Trophoblast cell (in vitro differentiated cells and primary cell): Measurements from ENCODE around the gene E4F1.
"Not testable (repeated sequence)": the region's sequence is repeated elsewhere in the genome, so short reads cannot be mapped to it uniquely, and the experiment has no call there.

Source experiments
- DNase-seq, 2 donors: peaks; one replicate each; pipeline ENCODE4 v3.0.0-alpha.2; 2016
- H2AFZ ChIP-seq: 2 replicates; pipeline ENCODE4 v1.6.1; 2013; ENCODE audit warnings: low read length, moderate library complexity, mild to moderate bottlenecking; ENCODE audit not compliant: insufficient read depth, poor library complexity
- H2AK5ac ChIP-seq: 2 replicates; pipeline ENCODE4 v1.6.1; 2013; ENCODE audit warnings: mild to moderate bottlenecking, low read length
- H2BK120ac ChIP-seq: 2 replicates; pipeline ENCODE4 v1.6.1; 2013; ENCODE audit warnings: low read length, mild to moderate bottlenecking, moderate library complexity; ENCODE audit not compliant: insufficient read depth, poor library complexity
- H2BK12ac ChIP-seq: 2 replicates; pipeline ENCODE4 v1.6.1; 2013; ENCODE audit warnings: mild to moderate bottlenecking, low read length, moderate library complexity
- H2BK5ac ChIP-seq: 2 replicates; pipeline ENCODE4 v1.6.1; 2013; ENCODE audit warnings: low read length, low read depth, moderate library complexity, mild to moderate bottlenecking; ENCODE audit not compliant: poor library complexity
- H3K14ac ChIP-seq: 2 replicates; pipeline ENCODE4 v1.6.1; 2013; ENCODE audit warnings: mild to moderate bottlenecking, low read length
- H3K18ac ChIP-seq: 2 replicates; pipeline ENCODE4 v1.6.1; 2013; ENCODE audit warnings: mild to moderate bottlenecking, low read length
- H3K23ac ChIP-seq: 2 replicates; pipeline ENCODE4 v1.6.1; 2013; ENCODE audit warnings: low read length
- H3K27ac ChIP-seq: 2 replicates; pipeline ENCODE4 v1.5.1; 2013; ENCODE audit warnings: low read depth, mild to moderate bottlenecking, inconsistent platforms, low read length, moderate library complexity
- H3K27me3 ChIP-seq: 2 replicates; pipeline ENCODE4 v1.6.1; 2013; ENCODE audit warnings: inconsistent platforms, mild to moderate bottlenecking, low read length, moderate library complexity; ENCODE audit not compliant: insufficient read depth
- H3K36me3 ChIP-seq, 2 experiments: 1 replicate in 1 of 2; 2 replicates in 1 of 2; pipeline ENCODE4 v1.6.1; 2013; ENCODE audit warnings: low read length in 2 of 2, mild to moderate bottlenecking in 2 of 2, moderate library complexity in 1 of 2; ENCODE audit not compliant: insufficient read depth in 2 of 2, control insufficient read depth in 1 of 2
- H3K4ac ChIP-seq: 2 replicates; pipeline ENCODE4 v1.6.1; 2013; ENCODE audit warnings: low read depth, mild to moderate bottlenecking, low read length, moderate library complexity
- H3K4me1 ChIP-seq, 2 experiments: 1 replicate in 1 of 2; 2 replicates in 1 of 2; pipeline ENCODE4 v1.6.1; 2013; ENCODE audit warnings: low read length in 2 of 2, mild to moderate bottlenecking in 2 of 2, moderate library complexity in 1 of 2; ENCODE audit not compliant: insufficient read depth in 2 of 2, control insufficient read depth in 1 of 2
- H3K4me2 ChIP-seq: 2 replicates; pipeline ENCODE4 v1.6.1; 2013; ENCODE audit warnings: inconsistent platforms, mild to moderate bottlenecking, low read length, moderate library complexity
- H3K4me3 ChIP-seq: 2 replicates; pipeline ENCODE4 v1.5.1; 2013; ENCODE audit warnings: mild to moderate bottlenecking, low read depth, low read length, inconsistent platforms
- H3K79me1 ChIP-seq: one replicate; pipeline ENCODE4 v1.6.1; 2013; ENCODE audit warnings: low read length
- H3K79me2 ChIP-seq: 2 replicates; pipeline ENCODE4 v1.6.1; 2013; ENCODE audit warnings: low read length, mild to moderate bottlenecking; ENCODE audit not compliant: control insufficient read depth, insufficient read depth, poor library complexity
- H3K9ac ChIP-seq: 2 replicates; pipeline ENCODE4 v1.6.1; 2013; ENCODE audit warnings: mild to moderate bottlenecking, low read length
- H3K9me3 ChIP-seq: 2 replicates; pipeline ENCODE4 v1.6.1; 2013; ENCODE audit warnings: low read depth, mild to moderate bottlenecking, control low read depth, inconsistent platforms, low read length; ENCODE audit not compliant: insufficient read depth
- H4K12ac ChIP-seq: 2 replicates; pipeline ENCODE4 v1.6.1; 2013; ENCODE audit warnings: low read depth, mild to moderate bottlenecking, low read length, moderate library complexity
- H4K8ac ChIP-seq: 2 replicates; pipeline ENCODE4 v1.6.1; 2013; ENCODE audit warnings: low read depth, mild to moderate bottlenecking, low read length, moderate library complexity
- H4K91ac ChIP-seq: one replicate; pipeline ENCODE4 v1.6.1; 2013; ENCODE audit warnings: low read depth, mild to moderate bottlenecking, low read length, moderate library complexity
- WGBS: extraction: QIAGEN DNeasy Blood & Tissue Kit; methylation state at CpG from one replicate; pipeline ENCODE4 v1.1.7; 2013; ENCODE audit warnings: missing lambda C conversion rate; ENCODE audit not compliant: insufficient read length, insufficient coverage; ENCODE audit errors: extremely low coverage; 5-methylcytosine and 5-hydroxymethylcytosine counted together

The E4F1 gene

DNA sequence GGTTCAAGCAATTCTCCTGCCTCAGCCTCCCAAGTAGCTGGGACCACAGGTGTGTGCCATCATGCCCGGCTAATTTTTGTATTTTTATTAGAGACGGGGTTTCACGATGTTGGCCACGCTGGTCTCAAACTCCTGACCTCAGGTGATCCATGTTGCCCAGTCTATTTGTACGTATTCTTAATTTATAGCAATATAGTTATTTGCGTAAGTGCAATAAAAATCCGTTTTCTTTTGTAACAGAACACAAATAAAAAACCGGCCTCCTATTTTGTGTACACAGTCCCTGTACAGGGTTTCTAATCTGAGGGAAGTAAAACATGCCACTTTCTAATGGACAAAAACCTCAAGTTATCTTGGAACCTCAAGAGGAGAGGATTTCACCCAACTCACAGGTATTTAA lies 36.9 kb downstream of the E4F1 start:
- H2AK5ac ChIP-seq: no peak overlapping the region
- no peak overlapping the region for H4K12ac ChIP-seq
- H3K9me3 ChIP-seq: no peaks in the 10 kb centered on the region
- no peaks in the 10 kb centered on the region for H3K27me3 ChIP-seq
- H3K27ac ChIP-seq: no peak overlapping the region
- H2BK120ac ChIP-seq: no peak overlapping the region
- no peak overlapping the region for H2BK12ac ChIP-seq
- no peak overlapping the region for H3K4me3 ChIP-seq
- H2BK5ac ChIP-seq: no peak overlapping the region
- no peak overlapping the region for H3K4me2 ChIP-seq
- WGBS: no CpG with 5 or more reads among the region's 8 CpGs
- no peak overlapping the region for H2AFZ ChIP-seq
- no peak overlapping the region for H4K91ac ChIP-seq
- peaks cover 66 to 72% of the 10 kb centered on the region in 2 experiments for H3K36me3 ChIP-seq
- H3K23ac ChIP-seq: no peak overlapping the region
- H3K79me2 ChIP-seq: peaks cover 8% of the 10 kb centered on the region
- no peak for DNase-seq
- no peaks in the 10 kb centered on the region for H3K79me1 ChIP-seq
- no peak overlapping the region for H3K9ac ChIP-seq
- no peak overlapping the region for H4K8ac ChIP-seq
- H3K4ac ChIP-seq: no peak overlapping the region
- H3K18ac ChIP-seq: no peak overlapping the region
- no peak overlapping the region for H3K14ac ChIP-seq
- H3K4me1 ChIP-seq: no peaks in the 10 kb centered on the region

DNA sequence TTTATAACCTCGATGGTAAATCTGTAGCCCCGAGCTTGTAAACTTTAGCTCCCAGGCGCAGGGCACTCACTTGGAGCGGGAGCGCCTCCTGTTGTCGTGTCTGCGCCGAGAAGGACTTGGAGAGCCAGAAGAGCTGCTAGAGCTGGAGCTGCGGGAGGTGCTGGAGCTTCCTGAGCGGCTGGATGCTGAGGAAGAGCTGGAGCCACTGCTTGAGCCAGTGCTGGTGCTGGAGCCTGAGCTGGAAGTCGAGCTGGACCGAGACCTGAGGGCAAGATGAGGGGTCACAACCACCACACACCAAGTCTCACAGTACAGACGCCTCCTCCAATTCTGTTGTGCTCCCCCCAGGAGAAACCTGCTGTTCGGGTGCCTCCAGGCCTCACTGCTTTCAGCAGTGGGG lies 39.6 kb downstream of the E4F1 start:
- H3K9me3 ChIP-seq, H3K27me3 ChIP-seq, H2AFZ ChIP-seq, H3K14ac ChIP-seq, H4K91ac ChIP-seq, H3K4me3 ChIP-seq, H3K9ac ChIP-seq, H3K27ac ChIP-seq, H3K18ac ChIP-seq, H2AK5ac ChIP-seq, H3K4me2 ChIP-seq, DNase-seq, H4K8ac ChIP-seq, H3K23ac ChIP-seq, H2BK12ac ChIP-seq, H3K79me1 ChIP-seq, H4K12ac ChIP-seq, H3K4me1 ChIP-seq, H2BK5ac ChIP-seq, H2BK120ac ChIP-seq: not testable (repeated sequence)
- H3K4ac ChIP-seq: peak overlapping the region; percentile 93
- H3K36me3 ChIP-seq: peaks cover 44 to 49% of the 10 kb centered on the region in 2 experiments
- H3K79me2 ChIP-seq: peaks cover 25% of the 10 kb centered on the region
- no CpG with 5 or more reads among the region's 14 CpGs for WGBS

DNA sequence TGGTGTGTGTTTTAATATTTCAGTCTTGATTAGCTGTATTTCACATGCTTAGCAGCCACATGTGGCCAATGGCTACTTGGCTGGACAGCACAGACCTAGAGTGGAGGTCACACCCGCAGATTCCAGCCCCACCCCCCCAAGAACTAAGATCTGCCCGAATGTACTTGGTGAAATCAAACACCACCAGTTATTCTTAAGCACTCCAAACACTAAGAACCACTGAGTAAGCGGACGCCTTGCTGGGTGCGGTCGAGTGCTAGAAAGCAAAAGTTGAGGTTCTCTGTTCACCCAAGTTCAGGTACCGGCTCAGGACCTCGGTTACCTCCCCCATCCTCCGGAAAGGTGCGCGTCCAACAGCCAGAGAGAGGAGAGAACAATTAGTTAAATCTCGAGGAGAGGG lies 43.5 kb downstream of the E4F1 start:
- WGBS: no CpG with 5 or more reads among the region's 12 CpGs

DNA sequence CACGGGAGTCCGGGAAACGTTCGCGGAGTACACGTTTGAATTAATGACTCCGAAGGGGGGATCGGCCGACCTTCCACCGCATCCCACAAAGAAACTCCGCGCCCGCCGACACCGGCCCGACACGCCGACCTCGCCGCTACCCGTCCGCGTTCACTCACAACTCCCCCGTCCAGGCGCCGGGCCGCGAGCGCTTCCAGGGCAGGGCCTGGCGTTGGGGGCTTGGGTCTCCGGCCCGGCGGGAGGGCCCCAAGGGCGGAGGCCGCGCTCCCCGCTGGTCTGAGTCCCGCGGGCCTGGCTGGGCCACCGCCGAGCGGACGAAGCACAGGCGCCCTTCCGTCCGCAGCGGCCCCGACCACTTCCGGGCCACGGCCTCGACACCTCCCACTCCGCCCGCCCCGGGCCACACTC lies 44.1 kb downstream of the E4F1 start:
- peak overlapping the region; percentile 83 for H3K9ac ChIP-seq
- DNase-seq, H2BK12ac ChIP-seq, H3K27me3 ChIP-seq, H3K4me1 ChIP-seq, H3K23ac ChIP-seq, H3K9me3 ChIP-seq: not testable (repeated sequence)
- peaks cover 32% of the 10 kb centered on the region for H3K79me2 ChIP-seq
- peak overlapping the region; percentile 97 for H3K4ac ChIP-seq
- peak overlapping the region; percentile 67 for H4K12ac ChIP-seq
- peak overlapping the region; percentile 95 for H3K18ac ChIP-seq
- H2AK5ac ChIP-seq: peak overlapping the region; percentile 95
- H3K4me2 ChIP-seq: peak overlapping the region; percentile 100
- peak overlapping the region; percentile 94 for H2BK120ac ChIP-seq
- H3K14ac ChIP-seq: peak overlapping the region; percentile 95
- H4K8ac ChIP-seq: peak overlapping the region; percentile 88
- H4K91ac ChIP-seq: peak overlapping the region; percentile 93
- H2BK5ac ChIP-seq: peak overlapping the region; percentile 97
- WGBS: no CpG with 5 or more reads among the region's 54 CpGs
- peaks cover 20 to 26% of the 10 kb centered on the region in 2 experiments for H3K36me3 ChIP-seq
- peak overlapping the region; percentile 88 for H3K4me3 ChIP-seq
- peaks cover 15% of the 10 kb centered on the region for H3K79me1 ChIP-seq
- H2AFZ ChIP-seq: peak overlapping the region; percentile 74
- H3K27ac ChIP-seq: peak overlapping the region; percentile 96

More for the DNA sequence above, 43.5 kb downstream of the E4F1 start:
- not testable (repeated sequence) for H3K14ac ChIP-seq, H3K27ac ChIP-seq, H3K23ac ChIP-seq, H4K12ac ChIP-seq, H2BK5ac ChIP-seq, H4K8ac ChIP-seq, H3K27me3 ChIP-seq, H2AFZ ChIP-seq, H2BK120ac ChIP-seq, H3K18ac ChIP-seq, H2AK5ac ChIP-seq, H2BK12ac ChIP-seq, H3K4me1 ChIP-seq, H4K91ac ChIP-seq, H3K9me3 ChIP-seq, DNase-seq
- Histone ChIP-seq H3K4ac (peak overlapping the region; percentile 77), H3K79me1 (peaks cover 15% of the 10 kb centered on the region), H3K4me3 (peak overlapping the region; percentile 88), H3K36me3 (peaks cover 27 to 29% of the 10 kb centered on the region in 2 experiments), H3K4me2 (peak overlapping the region; percentile 61), H3K79me2 (peaks cover 32% of the 10 kb centered on the region), H3K9ac (peak overlapping the region; percentile 42)
